H1 (cell line): Measurements from ENCODE around the gene ZNF81. TPM values are rescaled to one million over a fixed set of nuclear protein-coding genes. Genes with fewer than 3 reads are reported as not detected.

Experiments
- CTCF ChIA-PET: fragments of 300-600 bp; sonication (Branson Sonifier 250); formaldehyde crosslinking; loops from one replicate; lab custom pipeline; 2021; ENCODE audit not compliant: partially characterized antibody; lab: Charles Lee
- POLR2A ChIA-PET: fragments of 300-600 bp; sonication (Branson Sonifier 250); formaldehyde crosslinking; loops from one replicate; lab custom pipeline; 2021; ENCODE audit warnings: inconsistent platforms; ENCODE audit not compliant: partially characterized antibody; lab: Charles Lee
- DNase-seq, 2 experiments: peaks; one replicate each; pipeline versions ENCODE4 v3.0.0 to v3.0.0-alpha.2; 2010 to 2022; ENCODE audit warnings: low spot score in 2 of 2, low read depth in 1 of 2, mixed read lengths in 1 of 2
- FAIRE-seq: peaks from 2 replicates; lab custom pipeline; 2011; peaks lifted over from hg19 to GRCh38; lab: Jason Lieb, UNC
- H2AFZ ChIP-seq: 2 replicates; pipeline ENCODE4 v1.8.1; 2012; ENCODE audit warnings: low read length, inconsistent platforms
- H2AK5ac ChIP-seq: 2 replicates; pipeline ENCODE4 v1.6.1; 2013; ENCODE audit warnings: low read depth, low read length
- H2BK120ac ChIP-seq: replicated peaks from 2 replicates; pipeline ENCODE3; 2013; ENCODE audit warnings: low read depth, low read length, inconsistent platforms
- H2BK12ac ChIP-seq: 2 replicates; pipeline ENCODE4 v1.6.1; 2013; ENCODE audit warnings: low read depth, low read length
- H2BK15ac ChIP-seq: 2 replicates; pipeline ENCODE4 v1.6.1; 2013; ENCODE audit warnings: low read length
- H2BK20ac ChIP-seq: 2 replicates; pipeline ENCODE4 v1.6.1; 2013; ENCODE audit warnings: low read length
- H2BK5ac ChIP-seq: 2 replicates; pipeline ENCODE4 v1.6.1; 2013; ENCODE audit warnings: low read depth, low read length
- H3K14ac ChIP-seq: 2 replicates; pipeline ENCODE4 v1.6.1; 2013; ENCODE audit warnings: inconsistent platforms; ENCODE audit not compliant: insufficient read length
- H3K18ac ChIP-seq: 2 replicates; pipeline ENCODE4 v1.6.1; 2013; ENCODE audit warnings: low read length; ENCODE audit errors: extremely low read depth
- H3K23ac ChIP-seq: 2 replicates; pipeline ENCODE4 v1.6.1; 2013; ENCODE audit warnings: inconsistent platforms; ENCODE audit not compliant: insufficient read length
- H3K23me2 ChIP-seq: 2 replicates; pipeline ENCODE4 v1.6.1; 2013; ENCODE audit warnings: low read depth, low read length
- H3K27ac ChIP-seq: 2 replicates; pipeline ENCODE4 v1.6.1; 2011; ENCODE audit warnings: low read depth, low read length, inconsistent platforms
- H3K27me3 ChIP-seq, 4 experiments: replicated peaks in 1 of 4; 1 replicate in 1 of 4; 2 replicates in 3 of 4; pipeline versions ENCODE4 v1.6.1 to v1.8.1; 2011 to 2013; ENCODE audit warnings: low read length in 3 of 4, mild to moderate bottlenecking in 3 of 4, inconsistent platforms in 2 of 4, mixed read lengths in 2 of 4, moderate library complexity in 1 of 4; ENCODE audit not compliant: control insufficient read depth in 3 of 4, insufficient read depth in 3 of 4; ENCODE audit errors: extremely low read depth in 1 of 4
- H3K36me3 ChIP-seq, 4 experiments: 2 replicates each; pipeline versions ENCODE4 v1.6.1 to v1.8.1; 2011 to 2013; ENCODE audit warnings: mild to moderate bottlenecking in 4 of 4, low read length in 3 of 4, moderate library complexity in 2 of 4, control low read depth in 1 of 4, inconsistent platforms in 1 of 4; ENCODE audit not compliant: insufficient read depth in 4 of 4, control insufficient read depth in 2 of 4
- H3K4ac ChIP-seq: replicated peaks from 2 replicates; pipeline ENCODE3; 2013; ENCODE audit warnings: low read length, low read depth, mixed read lengths, inconsistent platforms; ENCODE audit not compliant: insufficient read length
- H3K4me1 ChIP-seq, 4 experiments: replicated peaks in 1 of 4; 1 replicate in 1 of 4; 2 replicates in 3 of 4; pipeline versions ENCODE4 v1.6.1 to v1.8.1; 2011 to 2013; ENCODE audit warnings: low read length in 3 of 4, inconsistent platforms in 2 of 4, mixed read lengths in 1 of 4; ENCODE audit not compliant: insufficient read depth in 4 of 4, control insufficient read depth in 3 of 4
- H3K4me2 ChIP-seq, 2 experiments: 2 replicates each; pipeline versions ENCODE4 v1.6.1 to v1.8.1; 2011 to 2013; ENCODE audit warnings: low read depth in 2 of 2, low read length in 2 of 2, control low read depth in 1 of 2, inconsistent platforms in 1 of 2, mild to moderate bottlenecking in 1 of 2; ENCODE audit not compliant: insufficient read depth in 1 of 2
- H3K4me3 ChIP-seq, 4 experiments: fragments of 200-600, 300-600 bp in 1 of 4; sonication (generic), shearing (Covaris generic), sonication (Bioruptor Twin) in 1 of 4; 2 replicates each; pipeline versions ENCODE4 v1.5.1 to v1.8.1; 2011 to 2016; ENCODE audit warnings: low read length in 4 of 4, low read depth in 3 of 4, control low read depth in 2 of 4, inconsistent platforms in 2 of 4, mild to moderate bottlenecking in 2 of 4, mixed read lengths in 1 of 4, moderate library complexity in 1 of 4; ENCODE audit not compliant: insufficient read depth in 2 of 4; ENCODE audit errors: extremely low read depth in 1 of 4
- H3K56ac ChIP-seq: replicated peaks from 2 replicates; pipeline ENCODE3; 2013; ENCODE audit warnings: low read depth, mild to moderate bottlenecking, mixed read lengths, low read length, inconsistent platforms; ENCODE audit not compliant: insufficient read length
- H3K79me1 ChIP-seq: 2 replicates; pipeline ENCODE4 v1.6.1; 2013; ENCODE audit warnings: low read depth, low read length, control low read depth
- H3K79me2 ChIP-seq, 2 experiments: 2 replicates each; pipeline versions ENCODE4 v1.6.1 to v1.8.1; 2012 to 2013; ENCODE audit warnings: low read length in 2 of 2, mild to moderate bottlenecking in 2 of 2, inconsistent platforms in 1 of 2; ENCODE audit not compliant: insufficient read depth in 2 of 2, control insufficient read depth in 1 of 2
- H3K9ac ChIP-seq, 4 experiments: replicated peaks in 1 of 4; 1 replicate in 1 of 4; 2 replicates in 3 of 4; pipeline versions ENCODE4 v1.6.1 to v1.8.1; 2011 to 2013; ENCODE audit warnings: low read depth in 3 of 4, low read length in 3 of 4, control low read depth in 2 of 4, mild to moderate bottlenecking in 2 of 4, moderate library complexity in 2 of 4, inconsistent platforms in 1 of 4; ENCODE audit errors: extremely low read depth in 1 of 4
- H3K9me3 ChIP-seq, 2 experiments: 2 replicates each; pipeline versions ENCODE4 v1.6.1 to v1.8.1; 2012 to 2013; ENCODE audit warnings: mild to moderate bottlenecking in 2 of 2, moderate library complexity in 2 of 2, control low read depth in 1 of 2, inconsistent platforms in 1 of 2, low read depth in 1 of 2, low read length in 1 of 2, mixed read lengths in 1 of 2; ENCODE audit not compliant: insufficient read depth in 2 of 2
- H4K20me1 ChIP-seq, 2 experiments: replicated peaks in 1 of 2; 2 replicates each; pipeline versions ENCODE3 to v1.8.1; 2011 to 2013; ENCODE audit warnings: inconsistent platforms in 2 of 2, low read length in 2 of 2, mild to moderate bottlenecking in 1 of 2; ENCODE audit not compliant: insufficient read depth in 2 of 2, control insufficient read depth in 1 of 2
- H4K5ac ChIP-seq: 2 replicates; pipeline ENCODE4 v1.6.1; 2013; ENCODE audit warnings: low read length, low read depth, mixed read lengths, inconsistent platforms; ENCODE audit not compliant: insufficient read length
- H4K8ac ChIP-seq: 2 replicates; pipeline ENCODE4 v1.8.0; 2013; ENCODE audit warnings: mild to moderate bottlenecking, moderate library complexity, low read length, inconsistent platforms; ENCODE audit not compliant: insufficient read depth; ENCODE audit errors: extremely low read depth
- H4K91ac ChIP-seq: replicated peaks from 2 replicates; pipeline ENCODE3; 2013; ENCODE audit warnings: low read length, mixed read lengths, inconsistent platforms; ENCODE audit not compliant: insufficient read length
- CBX5 ChIP-seq: fragments of 300-800, 300-1000 bp; sonication (generic); IDR thresholded peaks from 2 replicates; pipeline ENCODE4 v1.7.1; 2016; ENCODE audit warnings: antibody characterized with exemption, low read length, low read depth
- EZH2 ChIP-seq: fragments of 200-600 bp; sonication (generic); IDR thresholded peaks from 2 replicates; pipeline ENCODE4 v1.7.1; 2012; ENCODE audit warnings: low read depth, mild to moderate bottlenecking, moderate library complexity, low read length, inconsistent platforms; ENCODE audit not compliant: severe bottlenecking
- NANOG ChIP-seq: IDR thresholded peaks from 2 replicates; pipeline ENCODE4 v1.6.1; 2011; ENCODE audit warnings: low read length, low read depth, mild to moderate bottlenecking, inconsistent platforms; ENCODE audit not compliant: insufficient read depth, poor library complexity, severe bottlenecking
- PHF8 ChIP-seq: fragments of 200-600 bp; sonication (generic); conservative IDR thresholded peaks from 2 replicates; pipeline ENCODE4 v1.7.1; 2012; ENCODE audit warnings: low read depth, mild to moderate bottlenecking, inconsistent platforms, low read length, moderate library complexity
- SIN3A ChIP-seq, 2 experiments: IDR thresholded peaks in 1 of 2; conservative IDR thresholded peaks in 1 of 2; 2 replicates each; pipeline ENCODE4 v1.6.1; 2011 to 2012; ENCODE audit warnings: low read length in 2 of 2, improper control_type of control experiment in 1 of 2, low read depth in 1 of 2, mild to moderate bottlenecking in 1 of 2
- WGBS, 2 experiments: shearing (Covaris generic) in 1 of 2; methylation state at CpG; one replicate each; pipeline versions ENCODE4 v1.1.6 to v1.1.7; 2013 to 2015; ENCODE audit warnings: low lambda C conversion rate in 2 of 2, mixed read lengths in 2 of 2, inconsistent platforms in 1 of 2, low coverage in 1 of 2, missing lambda C conversion rate in 1 of 2; ENCODE audit not compliant: insufficient replicate concordance in 2 of 2, insufficient coverage in 1 of 2, insufficient read length in 1 of 2; ENCODE audit errors: extremely low coverage in 1 of 2, missing lambda C conversion rate in 1 of 2; 5-methylcytosine and 5-hydroxymethylcytosine counted together
- polyA plus RNA-seq, 7 experiments: library from polyadenylated mRNA; depleted of rRNA in 3 of 7; stranded (reverse) in 5 of 7; unstranded in 2 of 7; fragments of >200 nt in 5 of 7; fragments of 200-250 nt in 2 of 7; gene quantifications; 1 replicate in 5 of 7; 2 replicates in 1 of 7; 4 replicates in 1 of 7; pipeline versions ENCODE4 v1.2.1 to v1.2.3, GENCODE V29; 2011 to 2013; ENCODE audit warnings: missing spikeins in 2 of 7, mixed read lengths in 2 of 7
- total RNA-seq: library from RNA; stranded (reverse); fragmentation: NEBNext Ultra II Directional; extraction: Animal tissue kit (Norgen Biotek cat#: 25700); gene quantifications from 2 replicates; pipeline ENCODE4 v1.2.1, GENCODE V29; 2021

The ZNF81 gene
- total and polyA plus RNA-seq, 2 of the 8 experiments (the other 6 are each of a cell fraction or from before 2014, with no cell fraction given), result 3.4 to 10.0 TPM

DNA sequence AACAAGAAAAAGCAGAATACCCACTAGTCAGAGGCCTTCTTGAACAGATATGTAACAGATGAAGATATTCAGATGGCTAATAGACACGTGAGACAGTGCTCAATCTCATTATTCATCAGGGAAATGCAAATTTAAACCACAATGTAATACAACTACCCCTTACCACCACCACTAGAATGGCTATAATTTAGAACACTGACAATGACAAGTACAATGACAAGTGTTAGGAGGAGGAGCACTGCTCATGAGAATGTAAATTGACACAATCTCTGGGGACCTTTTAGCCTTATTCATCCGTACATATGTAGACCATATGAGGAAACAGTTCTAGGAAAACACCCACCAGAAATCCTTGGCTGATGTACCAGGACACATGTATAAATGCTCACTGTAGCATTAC is 13.1 kb downstream of the ZNF81 start:
- H4K91ac ChIP-seq, result no peak overlapping the region
- no peak overlapping the region for H4K5ac ChIP-seq
- no peak overlapping the region for H3K9ac ChIP-seq
- no peaks in the 10 kb centered on the region for H3K23me2 ChIP-seq
- H3K36me3 ChIP-seq, result peaks cover 0 to 12% (median 4%) of the 10 kb centered on the region in 4 experiments; a peak in 2 of 8 replicates
- H4K8ac ChIP-seq, result no peak overlapping the region
- H2BK5ac ChIP-seq, result no peak overlapping the region
- H3K4me2 ChIP-seq, result no peak overlapping the region
- H3K27ac ChIP-seq, result no peak overlapping the region
- ChIA-PET POLR2A (no interaction called here), CTCF (no interaction called here)
- WGBS, 2 experiments, result 93% methylated on average over 2 of the region's 2 CpGs; no CpG with 5 or more reads in 1 of the 2 experiments
- no peaks in the 10 kb centered on the region for H4K20me1 ChIP-seq
- H3K23ac ChIP-seq, result no peak overlapping the region
- H2BK15ac ChIP-seq, result no peak overlapping the region
- no peaks in the 10 kb centered on the region for H3K79me1 ChIP-seq
- no peak for FAIRE-seq
- H3K79me2 ChIP-seq, result no peaks in the 10 kb centered on the region
- H3K4me3 ChIP-seq, result no peak overlapping the region
- no peak for DNase-seq
- H2BK12ac ChIP-seq, result no peak overlapping the region
- H2BK120ac ChIP-seq, result no peak overlapping the region
- no peaks in the 10 kb centered on the region for H3K4me1 ChIP-seq
- H3K9me3 ChIP-seq, result no peaks in the 10 kb centered on the region
- no peak overlapping the region for H3K14ac ChIP-seq
- no peak overlapping the region for H3K4ac ChIP-seq
- no peak overlapping the region for H2BK20ac ChIP-seq
- H2AK5ac ChIP-seq, result no peak overlapping the region
- no peak overlapping the region for H3K18ac ChIP-seq
- no peaks in the 10 kb centered on the region for H3K27me3 ChIP-seq
- no peak overlapping the region for H2AFZ ChIP-seq
- no peak overlapping the region for H3K56ac ChIP-seq
- TF ChIP-seq SIN3A (conservative IDR thresholded peaks at IDR 0.05 in 1 of 2, IDR thresholded peaks at IDR 0.05 in 1 of 2; ENCODE audit: low read depth in 1 of 2, low read length in 2 of 2) (no peak), NANOG (no peak), CBX5 (no peak), EZH2 (no peak), PHF8 (no peak)
